SJSA1 (cell line): Measurements from ENCODE around the gene WDR3. TPM values are rescaled to one million over a fixed set of nuclear protein-coding genes. Genes with fewer than 3 reads are reported as not detected.

ENCODE experiments used
- total RNA-seq: library from RNA; depleted of rRNA; stranded (reverse); fragments of >200 nt; shearing (Covaris generic); gene quantifications from 2 replicates; pipeline ENCODE4 v1.2.3, GENCODE V29; 2014; rRNA removed

The WDR3 gene
- total RNA-seq, 1 experiment from 2014 or later, result 22.9 TPM

Other genes with a start within 250 kb of the WDR3 start
- gene GDAP2, start 118 bp upstream of the WDR3 start, total RNA-seq, result 16.1 and 22.9 TPM in 2 replicates